ENCODE measurements around the gene PCDHA11.

The PCDHA11 gene

GRCh38 chr5:140883927-140884697, 15.4 kb downstream of the PCDHA11 start:
- no peak for TF ChIP-seq CTCF (conservative IDR thresholded peaks at IDR 0.05; ENCODE audit: low read length)
- no peak for DNase-seq (ENCODE audit: low read depth)

GRCh38 chr5:140916325-140916724, 47.6 kb downstream of the PCDHA11 start:
- DNase-seq (ENCODE audit: low read depth) = no peak
- no peak for TF ChIP-seq CTCF (conservative IDR thresholded peaks at IDR 0.05; ENCODE audit: low read length)
- H3K4me3 ChIP-seq (ENCODE audit: low read length) = no peak overlapping the region

More at GRCh38 chr5:140883927-140884697, 15.4 kb downstream of the PCDHA11 start:
- no peak overlapping the region for H3K4me3 ChIP-seq (ENCODE audit: low read length)

Measured in AG10803 (cell line).